WTC11 (cell line): Measurements from ENCODE around the gene DDX21. TPM values are rescaled to one million over a fixed set of nuclear protein-coding genes. Genes with fewer than 3 reads are reported as not detected.

Source experiments
- ATAC-seq: fragments of 200-7000 bp; cut with Tn5 transposase; 2 replicates; pipeline ENCODE4 v1.10.0; 2021; ENCODE audit warnings: mild to moderate bottlenecking, moderate library complexity
- CTCF ChIA-PET: fragments of 300-600 bp; sonication (Branson Sonifier 250); formaldehyde crosslinking; loops from one replicate; lab custom pipeline; 2021; ENCODE audit warnings: antibody characterized with exemption; lab: Charles Lee
- POLR2A ChIA-PET: fragments of 350-600 bp; sonication (Branson Sonifier 250); formaldehyde crosslinking; loops from one replicate; lab custom pipeline; 2021; ENCODE audit warnings: antibody characterized with exemption; lab: Charles Lee
- DNase-seq: peaks from one replicate; pipeline ENCODE4 v3.0.0; 2021; ENCODE audit warnings: low spot score
- H3K27ac Mint-ChIP-seq: 2 replicates; pipeline ENCODE4 v1.8.0; 2021; ENCODE audit warnings: mixed read lengths
- H3K27me3 Mint-ChIP-seq: 2 replicates; pipeline ENCODE4 v1.8.0; 2021; ENCODE audit warnings: low read depth, mild to moderate bottlenecking, moderate library complexity, mixed read lengths
- H3K36me3 Mint-ChIP-seq: 2 replicates; pipeline ENCODE4 v1.8.0; 2021; ENCODE audit warnings: mixed read lengths
- H3K4me1 Mint-ChIP-seq: 2 replicates; pipeline ENCODE4 v1.8.0; 2022; ENCODE audit warnings: mixed read lengths
- H3K4me3 Mint-ChIP-seq: 2 replicates; pipeline ENCODE4 v1.8.0; 2021; ENCODE audit warnings: mild to moderate bottlenecking, moderate library complexity, mixed read lengths
- H3K9me3 Mint-ChIP-seq: 2 replicates; pipeline ENCODE4 v1.8.0; 2021; ENCODE audit warnings: mixed read lengths
- ATF1 ChIP-seq: sonication (generic); formaldehyde crosslinking; IDR thresholded peaks from 2 replicates; pipeline ENCODE4 v1.8.1; 2023; ENCODE audit warnings: mild to moderate bottlenecking, moderate library complexity, missing genetic modification reagents
- EMX1 ChIP-seq: fragments of 250-450 bp; sonication (Bioruptor Pico); IDR thresholded peaks from 2 replicates; pipeline ENCODE4 v1.8.0; 2021; ENCODE audit warnings: mild to moderate bottlenecking
- GABPB1 ChIP-seq: sonication (generic); formaldehyde crosslinking; IDR thresholded peaks from 2 replicates; pipeline ENCODE4 v1.8.1; 2023; ENCODE audit warnings: mild to moderate bottlenecking, missing genetic modification reagents
- JAZF1 ChIP-seq: fragments of 250-450 bp; sonication (Bioruptor Pico); IDR thresholded peaks from 2 replicates; pipeline ENCODE4 v1.9.0; 2021; ENCODE audit warnings: moderate library complexity, mild to moderate bottlenecking, inconsistent platforms
- KAT7 ChIP-seq: sonication (generic); formaldehyde crosslinking; IDR thresholded peaks from 2 replicates; pipeline ENCODE4 v1.8.1; 2023; ENCODE audit warnings: missing genetic modification reagents, mild to moderate bottlenecking, borderline replicate concordance
- NFATC4 ChIP-seq: fragments of 250-450 bp; sonication (Bioruptor Pico); IDR thresholded peaks from 2 replicates; pipeline ENCODE4 v1.9.0; 2021; ENCODE audit warnings: mild to moderate bottlenecking
- NFE2L1 ChIP-seq: sonication (generic); formaldehyde crosslinking; IDR thresholded peaks from 2 replicates; pipeline ENCODE4 v1.8.1; 2023; ENCODE audit warnings: missing genetic modification reagents
- SMAD3 ChIP-seq: sonication (generic); formaldehyde crosslinking; IDR thresholded peaks from 2 replicates; pipeline ENCODE4 v1.8.0; 2022; ENCODE audit warnings: missing genetic modification reagents, mild to moderate bottlenecking, borderline replicate concordance
- TEAD1 ChIP-seq: sonication (generic); formaldehyde crosslinking; IDR thresholded peaks from 2 replicates; pipeline ENCODE4 v1.8.0; 2022; ENCODE audit warnings: mild to moderate bottlenecking, missing genetic modification reagents
- TEAD4 ChIP-seq: sonication (generic); formaldehyde crosslinking; IDR thresholded peaks from 2 replicates; pipeline ENCODE4 v1.8.0; 2022; ENCODE audit warnings: mild to moderate bottlenecking, missing genetic modification reagents
- TP53 ChIP-seq: sonication (generic); formaldehyde crosslinking; IDR thresholded peaks from 2 replicates; pipeline ENCODE4 v1.8.1; 2023; ENCODE audit warnings: mild to moderate bottlenecking, missing genetic modification reagents
- total RNA-seq: library from RNA; stranded (reverse); gene quantifications from 3 replicates; pipeline ENCODE4 v1.2.3, GENCODE V29; 2021
- TF ChIP-seq, protein P1 (sequence below): sonication (generic); formaldehyde crosslinking; IDR thresholded peaks from 2 replicates; pipeline ENCODE4 v1.8.1; 2023; ENCODE audit warnings: mild to moderate bottlenecking, missing genetic modification reagents, borderline replicate concordance
- TF ChIP-seq, protein P2 (sequence below): sonication (generic); formaldehyde crosslinking; IDR thresholded peaks from 2 replicates; pipeline ENCODE4 v1.8.0; 2022; ENCODE audit warnings: mild to moderate bottlenecking, missing genetic modification reagents
- TF ChIP-seq, protein P3 (sequence below): sonication (generic); formaldehyde crosslinking; IDR thresholded peaks from 2 replicates; pipeline ENCODE4 v1.8.0; 2022; ENCODE audit warnings: mild to moderate bottlenecking, missing genetic modification reagents
- TF ChIP-seq, protein P4 (sequence below): sonication (generic); formaldehyde crosslinking; IDR thresholded peaks from 2 replicates; pipeline ENCODE4 v1.8.1; 2023; ENCODE audit warnings: mild to moderate bottlenecking, missing genetic modification reagents
- TF ChIP-seq, protein P5 (sequence below): sonication (generic); formaldehyde crosslinking; conservative IDR thresholded peaks from 2 replicates; pipeline ENCODE4 v1.8.1; 2022; ENCODE audit warnings: mild to moderate bottlenecking, missing genetic modification reagents
- TF ChIP-seq, protein P6 (sequence below): sonication (generic); formaldehyde crosslinking; IDR thresholded peaks from 2 replicates; pipeline ENCODE4 v1.8.1; 2023; ENCODE audit warnings: mild to moderate bottlenecking, moderate library complexity, missing genetic modification reagents
- TF ChIP-seq, protein P7 (sequence below): sonication (generic); formaldehyde crosslinking; IDR thresholded peaks from 2 replicates; pipeline ENCODE4 v1.8.0; 2022; ENCODE audit warnings: mild to moderate bottlenecking, missing genetic modification reagents
- TF ChIP-seq, protein P8 (sequence below): fragments of 250-450 bp; sonication (Bioruptor Pico); conservative IDR thresholded peaks from 2 replicates; pipeline ENCODE4 v1.9.0; 2021; ENCODE audit warnings: mild to moderate bottlenecking

Gene DDX21
- total RNA-seq, 1 experiment from 2014 or later = 194 TPM

DNA sequence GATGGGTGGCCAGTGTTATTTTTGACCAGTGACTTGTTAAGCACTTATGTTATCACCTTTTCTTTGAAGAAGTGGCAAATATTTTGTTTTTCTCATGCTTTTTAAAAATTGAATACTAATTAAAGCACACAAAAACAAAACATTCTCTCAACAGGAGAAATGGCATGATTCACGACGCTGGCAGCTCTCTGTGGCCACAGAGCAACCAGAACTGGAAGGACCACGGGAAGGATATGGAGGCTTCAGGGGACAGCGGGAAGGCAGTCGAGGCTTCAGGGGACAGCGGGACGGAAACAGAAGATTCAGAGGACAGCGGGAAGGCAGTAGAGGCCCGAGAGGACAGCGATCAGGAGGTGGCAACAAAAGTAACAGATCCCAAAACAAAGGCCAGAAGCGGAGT lies 26.4 kb downstream of the DDX21 start:
- Mint-ChIP-seq H3K27me3 (no peaks in the 10 kb centered on the region), H3K4me3 (no peak overlapping the region), H3K4me1 (no peaks in the 10 kb centered on the region), H3K36me3 (peaks cover 65% of the 10 kb centered on the region), H3K9me3 (no peaks in the 10 kb centered on the region), H3K27ac (no peak overlapping the region)
- POLR2A ChIA-PET = no interaction called here
- TF ChIP-seq ATF1 = no peak
- CTCF ChIA-PET = no interaction called here
- no peak for ATAC-seq
- no peak for DNase-seq

DNA sequence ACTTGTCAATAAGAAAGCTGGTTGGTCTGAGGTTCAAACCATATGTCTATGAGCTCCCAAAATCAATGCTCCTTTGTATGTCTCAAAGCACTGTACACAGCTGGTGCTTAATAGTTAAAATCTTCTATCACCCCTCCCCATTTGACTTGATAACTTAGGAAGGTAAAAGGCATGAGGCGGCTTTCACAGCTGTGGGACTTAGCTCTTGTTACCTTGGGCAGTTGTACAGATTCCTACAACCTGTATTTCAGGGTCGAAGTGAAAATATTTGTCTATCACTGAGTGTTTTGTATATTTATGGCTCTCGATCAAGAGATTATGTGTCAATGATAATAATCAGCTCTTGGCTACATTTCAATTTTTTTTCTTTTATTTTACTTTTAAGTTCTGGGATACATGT lies 31.6 kb downstream of the DDX21 start:
- POLR2A ChIA-PET = no interaction called here
- no peak overlapping the region for H3K4me3 Mint-ChIP-seq
- H3K4me1 Mint-ChIP-seq = peaks cover 23% of the 10 kb centered on the region
- no peak for ATAC-seq
- H3K9me3 Mint-ChIP-seq = no peaks in the 10 kb centered on the region
- DNase-seq = no peak
- peaks cover 24% of the 10 kb centered on the region for H3K36me3 Mint-ChIP-seq
- H3K27ac Mint-ChIP-seq = peak overlapping the region; percentile 98
- TF ChIP-seq, protein P1, sequence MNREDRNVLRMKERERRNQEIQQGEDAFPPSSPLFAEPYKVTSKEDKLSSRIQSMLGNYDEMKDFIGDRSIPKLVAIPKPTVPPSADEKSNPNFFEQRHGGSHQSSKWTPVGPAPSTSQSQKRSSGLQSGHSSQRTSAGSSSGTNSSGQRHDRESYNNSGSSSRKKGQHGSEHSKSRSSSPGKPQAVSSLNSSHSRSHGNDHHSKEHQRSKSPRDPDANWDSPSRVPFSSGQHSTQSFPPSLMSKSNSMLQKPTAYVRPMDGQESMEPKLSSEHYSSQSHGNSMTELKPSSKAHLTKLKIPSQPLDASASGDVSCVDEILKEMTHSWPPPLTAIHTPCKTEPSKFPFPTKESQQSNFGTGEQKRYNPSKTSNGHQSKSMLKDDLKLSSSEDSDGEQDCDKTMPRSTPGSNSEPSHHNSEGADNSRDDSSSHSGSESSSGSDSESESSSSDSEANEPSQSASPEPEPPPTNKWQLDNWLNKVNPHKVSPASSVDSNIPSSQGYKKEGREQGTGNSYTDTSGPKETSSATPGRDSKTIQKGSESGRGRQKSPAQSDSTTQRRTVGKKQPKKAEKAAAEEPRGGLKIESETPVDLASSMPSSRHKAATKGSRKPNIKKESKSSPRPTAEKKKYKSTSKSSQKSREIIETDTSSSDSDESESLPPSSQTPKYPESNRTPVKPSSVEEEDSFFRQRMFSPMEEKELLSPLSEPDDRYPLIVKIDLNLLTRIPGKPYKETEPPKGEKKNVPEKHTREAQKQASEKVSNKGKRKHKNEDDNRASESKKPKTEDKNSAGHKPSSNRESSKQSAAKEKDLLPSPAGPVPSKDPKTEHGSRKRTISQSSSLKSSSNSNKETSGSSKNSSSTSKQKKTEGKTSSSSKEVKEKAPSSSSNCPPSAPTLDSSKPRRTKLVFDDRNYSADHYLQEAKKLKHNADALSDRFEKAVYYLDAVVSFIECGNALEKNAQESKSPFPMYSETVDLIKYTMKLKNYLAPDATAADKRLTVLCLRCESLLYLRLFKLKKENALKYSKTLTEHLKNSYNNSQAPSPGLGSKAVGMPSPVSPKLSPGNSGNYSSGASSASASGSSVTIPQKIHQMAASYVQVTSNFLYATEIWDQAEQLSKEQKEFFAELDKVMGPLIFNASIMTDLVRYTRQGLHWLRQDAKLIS (CRISPR knock-in tag) = no peak
- TF ChIP-seq, protein P2, sequence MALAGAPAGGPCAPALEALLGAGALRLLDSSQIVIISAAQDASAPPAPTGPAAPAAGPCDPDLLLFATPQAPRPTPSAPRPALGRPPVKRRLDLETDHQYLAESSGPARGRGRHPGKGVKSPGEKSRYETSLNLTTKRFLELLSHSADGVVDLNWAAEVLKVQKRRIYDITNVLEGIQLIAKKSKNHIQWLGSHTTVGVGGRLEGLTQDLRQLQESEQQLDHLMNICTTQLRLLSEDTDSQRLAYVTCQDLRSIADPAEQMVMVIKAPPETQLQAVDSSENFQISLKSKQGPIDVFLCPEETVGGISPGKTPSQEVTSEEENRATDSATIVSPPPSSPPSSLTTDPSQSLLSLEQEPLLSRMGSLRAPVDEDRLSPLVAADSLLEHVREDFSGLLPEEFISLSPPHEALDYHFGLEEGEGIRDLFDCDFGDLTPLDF (CRISPR knock-in tag) = no peak
- TF ChIP-seq, protein P3, sequence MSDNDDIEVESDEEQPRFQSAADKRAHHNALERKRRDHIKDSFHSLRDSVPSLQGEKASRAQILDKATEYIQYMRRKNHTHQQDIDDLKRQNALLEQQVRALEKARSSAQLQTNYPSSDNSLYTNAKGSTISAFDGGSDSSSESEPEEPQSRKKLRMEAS (CRISPR knock-in tag) = no peak
- TF ChIP-seq NFATC4 (CRISPR knock-in tag) = no peak
- TF ChIP-seq, protein P4, sequence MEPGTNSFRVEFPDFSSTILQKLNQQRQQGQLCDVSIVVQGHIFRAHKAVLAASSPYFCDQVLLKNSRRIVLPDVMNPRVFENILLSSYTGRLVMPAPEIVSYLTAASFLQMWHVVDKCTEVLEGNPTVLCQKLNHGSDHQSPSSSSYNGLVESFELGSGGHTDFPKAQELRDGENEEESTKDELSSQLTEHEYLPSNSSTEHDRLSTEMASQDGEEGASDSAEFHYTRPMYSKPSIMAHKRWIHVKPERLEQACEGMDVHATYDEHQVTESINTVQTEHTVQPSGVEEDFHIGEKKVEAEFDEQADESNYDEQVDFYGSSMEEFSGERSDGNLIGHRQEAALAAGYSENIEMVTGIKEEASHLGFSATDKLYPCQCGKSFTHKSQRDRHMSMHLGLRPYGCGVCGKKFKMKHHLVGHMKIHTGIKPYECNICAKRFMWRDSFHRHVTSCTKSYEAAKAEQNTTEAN (CRISPR knock-in tag) = no peak
- TF ChIP-seq EMX1 (CRISPR knock-in tag) = no peak
- TF ChIP-seq SMAD3 (CRISPR knock-in tag) = no peak
- TF ChIP-seq, protein P5, sequence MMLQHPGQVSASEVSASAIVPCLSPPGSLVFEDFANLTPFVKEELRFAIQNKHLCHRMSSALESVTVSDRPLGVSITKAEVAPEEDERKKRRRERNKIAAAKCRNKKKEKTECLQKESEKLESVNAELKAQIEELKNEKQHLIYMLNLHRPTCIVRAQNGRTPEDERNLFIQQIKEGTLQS = no peak
- TF ChIP-seq, protein P6, sequence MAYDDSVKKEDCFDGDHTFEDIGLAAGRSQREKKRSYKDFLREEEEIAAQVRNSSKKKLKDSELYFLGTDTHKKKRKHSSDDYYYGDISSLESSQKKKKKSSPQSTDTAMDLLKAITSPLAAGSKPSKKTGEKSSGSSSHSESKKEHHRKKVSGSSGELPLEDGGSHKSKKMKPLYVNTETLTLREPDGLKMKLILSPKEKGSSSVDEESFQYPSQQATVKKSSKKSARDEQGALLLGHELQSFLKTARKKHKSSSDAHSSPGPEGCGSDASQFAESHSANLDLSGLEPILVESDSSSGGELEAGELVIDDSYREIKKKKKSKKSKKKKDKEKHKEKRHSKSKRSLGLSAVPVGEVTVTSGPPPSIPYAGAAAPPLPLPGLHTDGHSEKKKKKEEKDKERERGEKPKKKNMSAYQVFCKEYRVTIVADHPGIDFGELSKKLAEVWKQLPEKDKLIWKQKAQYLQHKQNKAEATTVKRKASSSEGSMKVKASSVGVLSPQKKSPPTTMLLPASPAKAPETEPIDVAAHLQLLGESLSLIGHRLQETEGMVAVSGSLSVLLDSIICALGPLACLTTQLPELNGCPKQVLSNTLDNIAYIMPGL = no peak
- no peak for TF ChIP-seq TEAD1 (CRISPR knock-in tag)
- TF ChIP-seq KAT7 = no peak
- TF ChIP-seq TP53 = no peak
- TF ChIP-seq, protein P7, sequence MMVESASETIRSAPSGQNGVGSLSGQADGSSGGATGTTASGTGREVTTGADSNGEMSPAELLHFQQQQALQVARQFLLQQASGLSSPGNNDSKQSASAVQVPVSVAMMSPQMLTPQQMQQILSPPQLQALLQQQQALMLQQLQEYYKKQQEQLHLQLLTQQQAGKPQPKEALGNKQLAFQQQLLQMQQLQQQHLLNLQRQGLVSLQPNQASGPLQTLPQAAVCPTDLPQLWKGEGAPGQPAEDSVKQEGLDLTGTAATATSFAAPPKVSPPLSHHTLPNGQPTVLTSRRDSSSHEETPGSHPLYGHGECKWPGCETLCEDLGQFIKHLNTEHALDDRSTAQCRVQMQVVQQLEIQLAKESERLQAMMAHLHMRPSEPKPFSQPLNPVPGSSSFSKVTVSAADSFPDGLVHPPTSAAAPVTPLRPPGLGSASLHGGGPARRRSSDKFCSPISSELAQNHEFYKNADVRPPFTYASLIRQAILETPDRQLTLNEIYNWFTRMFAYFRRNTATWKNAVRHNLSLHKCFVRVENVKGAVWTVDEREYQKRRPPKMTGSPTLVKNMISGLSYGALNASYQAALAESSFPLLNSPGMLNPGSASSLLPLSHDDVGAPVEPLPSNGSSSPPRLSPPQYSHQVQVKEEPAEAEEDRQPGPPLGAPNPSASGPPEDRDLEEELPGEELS (CRISPR knock-in tag) = no peak
- TF ChIP-seq JAZF1 (CRISPR knock-in tag) = no peak
- no peak for TF ChIP-seq GABPB1
- no peak for TF ChIP-seq TEAD4 (CRISPR knock-in tag)
- TF ChIP-seq, protein P8, sequence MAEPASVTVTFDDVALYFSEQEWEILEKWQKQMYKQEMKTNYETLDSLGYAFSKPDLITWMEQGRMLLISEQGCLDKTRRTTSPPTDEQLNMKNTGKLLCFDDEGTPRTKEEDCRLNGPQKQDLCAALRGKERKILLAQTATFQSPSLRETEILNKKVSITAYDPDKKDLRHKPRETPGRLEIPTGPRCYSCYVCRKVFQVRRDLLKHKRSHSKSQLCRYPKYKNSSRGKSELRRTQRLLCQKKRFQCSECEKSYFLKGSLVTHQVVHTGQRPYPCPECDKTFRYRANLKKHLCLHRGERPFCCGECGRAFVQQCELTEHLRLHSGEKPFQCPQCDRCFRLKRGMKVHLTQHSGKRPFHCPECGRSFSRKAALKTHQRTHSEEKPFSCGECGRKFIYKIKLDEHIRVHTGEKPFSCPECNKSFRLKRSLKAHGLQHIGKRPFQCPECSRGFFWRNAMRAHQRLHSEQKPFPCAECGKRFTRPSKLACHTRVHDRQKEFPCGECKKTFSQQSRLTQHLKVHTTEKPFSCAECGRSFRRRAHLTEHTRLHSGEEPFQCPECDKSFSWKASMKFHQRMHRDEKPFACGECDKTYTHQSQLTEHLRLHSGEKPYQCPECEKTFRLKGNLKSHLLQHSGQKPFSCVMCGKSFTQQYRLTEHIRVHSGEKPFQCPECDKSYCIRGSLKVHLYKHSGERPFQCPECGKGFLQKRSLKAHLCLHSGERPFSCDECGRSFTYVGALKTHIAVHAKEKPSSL = no peak
- TF ChIP-seq NFE2L1 (CRISPR knock-in tag) = no peak
- CTCF ChIA-PET = interaction anchor here (0.5 to 1.0 kb wide), 2 partner anchors 106 to 427 kb away, joined by 3 to 6 read pairs; no protein-coding TSS in a partner anchor
- H3K27me3 Mint-ChIP-seq = no peaks in the 10 kb centered on the region
